AG08396 (cell line): ENCODE results near the gene ABHD2.
"Not testable (repeated sequence)": the region's sequence is repeated elsewhere in the genome, so short reads cannot be mapped to it uniquely, and the experiment has no call there.

ENCODE experiments used
- DNase-seq: peaks from one replicate; pipeline ENCODE4 v3.0.0; 2012; ENCODE audit warnings: low spot score, mixed read lengths

ABHD2 gene

DNA sequence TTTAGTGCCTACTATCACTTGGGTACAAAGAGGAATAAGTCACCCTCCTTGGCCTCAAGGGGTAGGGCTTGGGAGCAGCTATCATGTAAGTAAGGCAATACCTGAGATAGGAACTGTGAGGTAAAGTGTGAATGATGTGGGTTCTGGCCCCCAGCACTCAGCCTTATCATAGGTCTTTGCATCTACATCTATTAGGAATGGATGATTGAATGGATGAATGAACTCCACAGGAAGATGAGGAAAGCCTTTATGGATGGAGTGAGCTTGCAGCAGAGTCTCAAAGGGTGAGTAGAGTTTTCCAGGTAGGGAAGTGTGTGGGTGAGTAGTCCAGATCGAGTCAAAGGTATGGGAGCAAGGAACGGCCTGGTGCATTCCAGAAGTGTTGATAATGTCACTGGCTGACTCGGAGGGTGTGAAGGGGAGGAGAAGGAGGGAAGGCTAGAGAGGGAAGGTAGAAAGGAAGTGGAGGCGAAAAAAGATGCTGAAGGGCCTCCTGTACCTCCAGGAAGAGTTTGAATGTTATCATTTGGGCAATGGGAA, 13.1 kb upstream of the ABHD2 start:
- no peak for DNase-seq

- no peak for DNase-seq
Measured at GRCh38 chr15:89075846-89076245, 12.4 kb upstream of the ABHD2 start.

DNA sequence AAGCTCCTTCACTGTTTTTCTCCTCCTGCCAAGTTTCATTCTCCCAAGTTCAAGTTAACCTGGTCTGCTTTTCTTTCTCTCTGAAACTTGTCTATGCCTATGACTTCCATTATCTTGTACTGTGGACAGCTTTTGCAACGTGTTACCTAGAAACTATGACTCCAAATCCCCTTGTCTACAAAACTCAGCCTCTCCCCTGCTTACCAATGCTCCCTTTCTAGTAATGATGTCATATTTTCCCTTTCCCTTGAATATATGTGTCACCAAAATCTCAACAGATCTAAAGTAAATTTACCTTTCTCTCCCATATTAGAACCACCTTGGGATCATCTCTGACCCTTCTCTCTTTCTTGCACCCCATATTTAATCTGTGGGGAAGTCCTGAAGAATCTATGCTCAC, 10.5 kb upstream of the ABHD2 start:
- DNase-seq, result no peak

DNA sequence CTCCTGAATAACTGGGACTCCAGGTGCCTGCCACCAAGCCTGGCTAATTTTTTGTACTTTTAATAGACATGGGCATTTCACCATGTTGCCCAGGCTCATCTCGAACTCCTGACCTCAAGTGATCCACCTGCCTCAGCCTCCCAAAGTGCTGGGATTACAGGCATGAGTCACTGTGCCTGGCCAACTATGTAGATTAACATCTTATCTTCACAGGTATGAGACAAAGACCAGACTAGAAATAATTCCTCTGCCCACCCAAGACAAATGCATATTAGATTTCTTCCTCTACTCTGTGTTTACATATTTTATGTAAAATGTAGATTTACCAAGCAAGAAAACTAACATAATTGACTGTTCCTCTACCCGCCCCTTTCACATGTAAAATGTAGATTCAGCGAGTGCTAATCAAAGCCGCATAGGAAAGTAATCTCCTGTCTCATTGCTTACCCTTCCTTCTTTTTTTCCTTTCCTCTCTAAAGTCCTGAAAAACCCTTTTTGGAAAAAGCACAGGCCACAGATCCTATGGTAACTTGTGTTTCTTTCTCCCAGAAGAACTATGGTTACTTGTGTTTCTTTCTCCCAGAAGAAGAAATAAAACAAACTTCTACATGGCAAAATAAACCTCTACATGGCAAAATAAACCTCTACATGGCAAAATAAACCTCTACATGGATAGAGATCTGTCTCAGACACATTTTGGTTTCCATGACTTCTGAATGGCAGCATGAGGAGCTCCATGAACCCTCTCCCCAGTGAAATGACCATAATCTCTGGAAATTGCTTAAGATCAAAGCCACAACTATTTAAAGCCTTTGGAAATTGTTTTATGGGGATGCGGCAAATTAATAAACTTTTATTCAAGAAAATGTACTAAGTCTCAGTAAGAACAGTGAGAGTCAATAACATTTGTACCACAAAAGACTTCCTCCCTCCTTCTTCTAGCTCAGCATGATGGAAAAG, 9.1 kb upstream of the ABHD2 start:
- no peak for DNase-seq

- DNase-seq, result no peak
Measured at GRCh38 chr15:89081878-89082277, 6.4 kb upstream of the ABHD2 start.

DNA sequence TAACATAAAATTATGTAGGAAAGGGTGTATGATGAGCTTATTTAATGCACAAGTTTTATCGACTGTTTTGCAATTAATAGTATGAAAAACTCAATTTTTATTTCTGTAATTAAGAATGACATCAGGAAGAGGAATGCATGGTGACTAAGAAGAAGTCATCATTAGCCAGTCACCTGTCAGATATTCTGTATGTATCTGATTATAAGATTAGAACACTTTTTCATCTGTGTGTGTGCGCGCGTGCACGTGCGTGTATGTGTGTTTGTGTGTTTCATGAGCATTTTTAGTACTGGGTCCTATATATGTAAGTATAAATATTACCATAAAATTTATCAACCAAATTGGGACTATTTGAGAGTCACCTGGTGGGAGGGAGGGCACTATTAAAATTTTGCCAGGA, 5.0 kb upstream of the ABHD2 start:
- DNase-seq, result no peak

DNA sequence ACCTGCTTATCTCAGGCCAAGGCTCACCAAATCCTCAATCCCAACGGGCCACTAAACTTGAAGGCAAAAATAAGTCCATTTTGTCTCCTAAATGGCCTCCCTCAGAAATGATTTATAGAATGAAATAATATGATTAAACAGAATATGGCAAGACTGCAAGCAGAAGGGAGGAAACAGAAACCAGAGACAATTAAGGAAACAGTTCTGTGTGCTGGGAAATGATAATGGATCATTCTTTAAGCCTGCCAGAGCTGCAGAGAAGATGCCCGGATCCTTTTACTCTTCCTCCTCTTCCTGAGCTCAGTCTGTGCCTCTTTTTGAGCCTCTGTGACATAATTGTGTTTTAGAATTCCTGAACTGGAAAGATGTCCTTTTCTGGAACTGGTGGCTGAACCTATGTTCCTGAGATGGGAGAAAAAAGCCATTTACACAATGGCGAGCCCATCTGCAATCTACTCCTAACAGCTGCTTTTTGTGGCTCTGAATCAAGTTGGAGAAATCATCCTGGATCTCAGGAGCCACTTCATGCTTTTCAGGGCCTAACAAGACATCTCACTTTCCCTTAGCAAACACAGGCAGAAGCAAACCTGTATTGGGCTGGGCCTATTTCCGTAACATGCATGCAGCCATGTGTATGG, 2.8 kb upstream of the ABHD2 start:
- DNase-seq, result no peak

DNA sequence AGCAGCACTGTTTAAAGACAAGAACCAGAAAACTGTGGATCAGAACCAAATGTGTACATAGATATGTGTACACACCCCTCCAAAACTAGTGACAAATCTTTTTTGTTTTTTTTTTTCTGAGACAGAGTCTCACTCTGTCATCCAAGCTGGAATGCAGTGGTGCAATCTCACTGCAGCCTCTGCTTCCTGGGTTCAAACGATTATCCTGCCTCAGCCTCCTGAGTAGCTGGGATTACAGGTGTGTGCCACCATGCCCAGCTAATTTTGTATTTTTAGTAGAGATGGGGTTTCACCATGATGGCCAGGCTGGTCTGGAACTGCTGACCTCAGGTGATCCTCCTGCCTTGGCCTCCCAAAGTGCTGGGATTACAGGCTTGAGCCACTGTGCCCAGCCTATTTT, 2.3 kb upstream of the ABHD2 start:
- DNase-seq, result not testable (repeated sequence)

DNA sequence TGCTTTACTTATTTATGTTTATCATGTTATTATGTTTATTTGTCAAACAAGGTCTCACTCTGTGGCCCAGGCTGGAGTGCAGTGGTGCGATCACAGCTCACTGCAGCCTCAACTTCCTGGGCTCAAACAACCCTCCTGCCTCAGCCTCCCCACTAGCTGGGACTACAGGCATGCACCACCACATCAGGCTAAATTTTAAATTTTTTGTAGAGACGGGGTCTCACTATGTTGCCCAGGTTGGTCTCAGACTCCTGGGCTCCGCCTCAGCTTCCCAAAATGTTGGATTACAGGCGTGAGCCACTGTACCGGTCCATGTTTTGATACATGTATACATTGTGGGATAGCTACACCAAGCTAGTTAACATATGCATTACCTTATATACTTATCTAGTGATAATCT, 1.9 kb upstream of the ABHD2 start:
- not testable (repeated sequence) for DNase-seq

DNA sequence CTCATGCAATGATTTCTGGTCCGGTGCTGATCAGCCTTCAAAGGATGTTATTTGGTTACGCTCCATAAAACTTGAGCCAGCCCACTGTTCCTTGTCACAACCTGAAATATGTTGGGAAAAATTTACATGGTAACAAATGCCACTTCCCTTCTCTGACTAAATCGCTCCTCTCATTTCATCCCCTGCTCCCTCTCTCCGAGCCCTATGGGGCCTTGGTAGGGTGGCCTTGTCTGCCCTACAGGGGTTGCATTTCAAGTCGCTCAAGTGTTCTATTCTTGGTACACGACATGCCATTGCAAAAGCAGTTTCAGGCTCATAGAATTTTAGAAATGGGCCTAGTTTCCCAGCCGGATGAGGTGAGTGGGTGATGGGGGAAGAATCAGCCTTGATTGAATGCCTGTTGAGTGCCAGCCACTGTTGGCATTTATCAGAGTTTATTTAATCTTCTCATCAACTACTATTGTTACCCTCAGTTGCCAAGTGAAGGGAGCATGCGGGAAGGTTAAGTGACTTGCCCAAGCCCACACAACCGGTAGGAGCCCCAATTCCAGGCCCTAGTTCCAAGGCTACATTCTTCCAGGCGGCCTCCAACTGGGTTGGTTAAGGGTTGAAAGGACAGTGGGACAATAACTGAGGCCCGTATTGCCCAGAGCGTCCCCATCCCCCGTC, 961 bp upstream of the ABHD2 start:
- no peak for DNase-seq

DNA sequence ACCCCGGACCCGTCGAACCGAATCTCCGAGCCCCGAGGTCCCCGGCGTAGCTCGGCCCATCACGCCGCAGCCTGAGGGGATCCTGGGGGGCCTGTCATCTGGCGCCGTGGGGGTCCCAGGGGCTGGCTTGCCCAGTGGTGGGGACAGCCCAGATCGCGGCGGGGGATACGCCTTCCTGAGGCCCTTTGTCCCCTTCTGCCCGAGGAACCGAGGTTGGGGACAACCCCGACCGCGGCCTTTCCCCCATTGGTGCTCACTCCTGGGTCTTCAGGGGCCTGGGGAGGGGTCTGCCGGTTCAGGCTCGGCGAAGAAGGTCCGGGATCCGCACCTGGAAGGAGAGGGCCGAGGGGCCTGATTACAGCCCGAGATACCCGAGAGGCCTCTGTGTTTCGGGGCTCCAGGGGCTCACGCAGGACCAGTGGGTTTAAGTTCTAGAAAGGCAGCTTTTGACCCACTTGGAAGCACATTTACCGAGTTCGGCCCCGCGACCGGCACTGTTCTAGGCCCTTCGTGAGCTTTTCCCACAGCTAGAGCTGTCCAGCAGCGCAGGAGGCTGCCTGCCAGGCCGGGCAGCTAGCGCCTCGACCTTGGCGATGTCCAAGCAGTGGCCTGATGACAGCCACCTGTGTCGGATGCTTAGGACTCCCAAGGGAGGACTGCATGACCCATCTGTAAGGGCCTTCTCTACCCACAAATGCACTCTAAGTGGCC, 504 bp downstream of the ABHD2 start:
- DNase-seq, result peak; percentile 23

- no peak for DNase-seq
Measured at GRCh38 chr15:89089316-89090230, 1.3 kb downstream of the ABHD2 start.

- DNase-seq, result peak; percentile 41
Measured at GRCh38 chr15:89090791-89091626, 2.8 kb downstream of the ABHD2 start.

DNA sequence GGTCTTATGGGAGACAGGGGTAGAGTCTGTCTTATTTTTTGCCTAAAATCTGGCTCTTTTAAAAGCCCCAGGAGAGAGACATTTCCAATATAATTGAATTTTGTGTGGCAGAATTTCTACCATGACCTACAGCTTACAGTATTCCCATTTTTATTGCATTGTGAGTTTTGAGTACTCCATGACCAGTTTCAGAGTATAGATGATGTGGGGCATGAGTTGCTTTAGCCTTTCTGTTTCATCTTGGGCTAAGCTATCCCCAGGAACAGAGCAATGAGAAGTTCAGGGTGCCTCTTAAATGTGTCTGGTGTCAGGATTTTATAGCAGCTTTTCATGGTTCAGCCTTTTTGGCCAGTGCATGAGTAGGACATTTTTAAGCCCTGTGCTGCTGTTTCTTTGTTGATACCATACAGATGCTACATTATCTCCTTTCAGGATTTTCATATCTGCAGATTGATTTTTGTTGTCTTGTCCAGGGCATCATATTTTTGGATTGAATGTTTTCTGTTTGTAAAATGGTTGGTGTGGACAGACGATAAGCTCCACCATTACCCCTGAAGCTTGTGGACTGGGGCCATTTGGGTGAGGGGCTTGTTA, 3.5 kb downstream of the ABHD2 start:
- DNase-seq, result no peak

DNA sequence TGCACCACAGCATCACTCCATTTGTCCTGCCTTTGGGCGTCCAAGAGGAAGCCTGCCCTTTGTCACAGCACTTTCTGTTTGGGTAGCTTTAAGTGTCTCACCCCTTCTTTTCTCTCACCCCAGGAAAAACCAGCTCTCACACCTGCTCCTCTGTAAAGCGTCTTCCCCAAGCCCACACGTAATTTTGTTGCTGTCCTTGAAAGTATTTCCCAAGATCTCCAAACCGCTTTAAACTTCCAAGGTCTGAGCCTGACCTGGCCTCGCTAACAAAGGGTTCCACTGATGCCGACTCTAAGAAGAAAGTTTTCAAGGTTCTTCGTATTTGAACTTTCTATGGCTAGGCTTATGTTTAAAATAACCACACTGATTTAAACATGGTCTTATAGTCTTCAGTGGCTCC, 5.3 kb downstream of the ABHD2 start:
- no peak for DNase-seq

DNA sequence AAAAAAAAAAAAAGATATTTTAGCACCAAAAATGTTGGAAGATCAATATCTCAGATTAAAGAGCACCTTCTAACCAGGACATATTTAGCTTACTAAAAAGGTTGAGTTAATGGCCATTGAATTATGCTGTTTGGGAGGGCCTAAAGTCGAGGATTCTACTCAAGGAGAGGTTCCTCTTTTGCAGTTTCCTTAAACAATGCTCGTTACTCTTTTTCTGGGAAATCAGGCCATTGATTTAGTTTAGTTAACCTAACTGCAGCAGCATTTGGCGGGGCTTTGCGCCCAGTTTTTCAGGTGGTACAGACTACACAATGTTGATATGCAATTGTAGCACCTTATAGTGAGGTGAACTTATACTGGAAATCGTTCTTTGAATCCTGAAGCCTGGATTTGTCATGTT, 6.8 kb downstream of the ABHD2 start:
- DNase-seq, result no peak

DNA sequence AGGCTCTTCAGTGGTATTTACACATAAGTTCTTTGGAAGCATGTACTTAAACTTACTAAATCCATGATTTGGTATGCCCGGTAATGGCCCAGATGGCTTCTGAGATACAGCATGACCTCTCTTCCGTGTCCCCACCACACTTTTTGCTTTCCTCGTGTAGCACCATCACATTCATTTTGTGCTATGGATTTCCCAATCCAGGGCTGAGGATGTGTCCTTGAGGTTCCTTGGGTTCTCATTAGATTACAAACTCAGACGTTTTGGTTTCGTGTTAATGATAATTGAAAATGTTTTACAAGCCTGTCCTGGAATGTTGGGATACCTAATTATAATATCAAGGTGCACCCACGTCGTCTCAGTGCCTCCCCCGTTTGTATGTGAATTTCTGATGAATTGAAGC, 7.3 kb downstream of the ABHD2 start:
- DNase-seq, result no peak

- DNase-seq, result peak; percentile 38
Measured at GRCh38 chr15:89096664-89097063, 8.4 kb downstream of the ABHD2 start.

DNA sequence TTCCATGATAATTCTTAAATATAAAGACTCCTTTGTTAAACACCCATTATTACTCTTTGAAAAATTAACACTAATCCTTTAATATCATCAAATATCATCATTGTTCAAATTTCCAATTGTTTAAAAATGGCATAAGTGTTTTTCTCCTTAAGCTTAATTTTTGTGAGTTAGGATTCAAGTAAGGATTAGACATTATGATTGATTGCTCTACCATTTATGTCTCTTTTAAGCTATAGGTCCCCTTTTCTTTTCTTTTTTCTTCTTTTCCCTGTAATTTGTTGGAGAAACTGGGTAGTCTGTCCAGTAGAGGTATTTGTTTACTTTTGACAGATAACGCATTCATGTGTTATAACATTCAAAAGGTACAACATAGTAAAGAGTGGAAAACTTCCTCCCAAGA, 9.1 kb downstream of the ABHD2 start:
- DNase-seq, result no peak

DNA sequence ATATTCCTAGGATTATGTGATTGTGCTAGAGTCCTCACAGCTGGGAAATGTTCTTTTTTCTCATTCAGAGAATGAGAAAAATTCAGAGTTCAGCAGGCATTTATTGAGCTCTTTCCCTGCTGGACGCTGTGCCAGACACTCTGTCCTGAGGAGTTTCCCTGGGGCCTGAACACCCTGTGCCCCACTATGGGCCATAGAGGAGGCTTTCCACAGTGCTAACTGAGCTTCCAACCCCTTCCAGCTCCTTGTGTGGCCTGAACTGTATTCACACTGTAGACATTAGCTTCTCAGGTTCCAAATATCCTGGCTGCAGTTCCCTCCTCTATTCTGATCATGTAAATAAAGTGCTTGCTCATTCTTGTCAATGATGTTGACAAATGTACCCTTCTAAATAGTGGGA, 10.0 kb downstream of the ABHD2 start:
- no peak for DNase-seq
